GM20000 (cell line): Measurements from ENCODE around the gene CAPN10.
A peak's percentile ranks its signal among the peaks of the same experiment; 100 is the strongest.

Experiments used
- DNase-seq: peaks from one replicate; pipeline ENCODE4 v3.0.0; 2012; ENCODE audit warnings: low spot score
- TF ChIP-seq, protein P1 (sequence below): IDR thresholded peaks from 2 replicates; pipeline ENCODE4 v1.5.1; 2012; ENCODE audit warnings: mild to moderate bottlenecking, control low read depth; ENCODE audit errors: extremely low read depth, missing control alignments

CAPN10 gene

DNA sequence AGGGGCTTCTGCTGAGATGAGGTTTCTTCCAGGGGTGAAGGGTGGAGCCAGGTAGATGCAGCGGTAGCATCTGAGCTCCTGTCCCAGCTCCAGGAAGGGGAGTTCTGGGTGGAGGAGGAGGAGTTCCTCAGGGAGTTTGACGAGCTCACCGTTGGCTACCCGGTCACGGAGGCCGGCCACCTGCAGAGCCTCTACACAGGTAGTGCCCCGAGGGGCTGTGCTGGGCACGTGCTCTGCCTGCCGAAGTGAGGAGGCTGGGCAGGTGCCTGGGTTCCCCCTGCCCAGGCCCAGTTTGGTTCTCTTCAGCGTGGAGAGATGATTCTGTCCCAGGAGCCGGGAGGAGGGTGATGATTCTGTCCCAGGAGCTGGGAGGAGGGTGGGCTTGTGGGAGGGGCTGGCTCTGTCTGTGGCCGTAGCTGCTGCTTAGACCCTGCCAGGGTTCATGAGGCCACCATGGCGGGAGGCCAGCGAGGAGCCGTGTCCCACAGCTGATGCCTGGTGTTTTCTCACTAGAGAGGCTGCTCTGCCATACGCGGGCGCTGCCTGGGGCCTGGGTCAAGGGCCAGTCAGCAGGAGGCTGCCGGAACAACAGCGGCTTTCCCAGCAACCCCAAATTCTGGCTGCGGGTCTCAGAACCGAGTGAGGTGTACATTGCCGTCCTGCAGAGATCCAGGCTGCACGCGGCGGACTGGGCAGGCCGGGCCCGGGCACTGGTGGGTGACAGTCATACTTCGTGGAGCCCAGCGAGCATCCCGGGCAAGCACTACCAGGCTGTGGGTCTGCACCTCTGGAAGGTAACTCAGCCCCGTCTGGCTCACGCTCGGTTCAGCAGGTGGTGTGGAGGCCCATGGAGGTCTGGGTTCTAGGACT, 8.2 kb downstream of the CAPN10 start:
- DNase-seq = no peak

DNA sequence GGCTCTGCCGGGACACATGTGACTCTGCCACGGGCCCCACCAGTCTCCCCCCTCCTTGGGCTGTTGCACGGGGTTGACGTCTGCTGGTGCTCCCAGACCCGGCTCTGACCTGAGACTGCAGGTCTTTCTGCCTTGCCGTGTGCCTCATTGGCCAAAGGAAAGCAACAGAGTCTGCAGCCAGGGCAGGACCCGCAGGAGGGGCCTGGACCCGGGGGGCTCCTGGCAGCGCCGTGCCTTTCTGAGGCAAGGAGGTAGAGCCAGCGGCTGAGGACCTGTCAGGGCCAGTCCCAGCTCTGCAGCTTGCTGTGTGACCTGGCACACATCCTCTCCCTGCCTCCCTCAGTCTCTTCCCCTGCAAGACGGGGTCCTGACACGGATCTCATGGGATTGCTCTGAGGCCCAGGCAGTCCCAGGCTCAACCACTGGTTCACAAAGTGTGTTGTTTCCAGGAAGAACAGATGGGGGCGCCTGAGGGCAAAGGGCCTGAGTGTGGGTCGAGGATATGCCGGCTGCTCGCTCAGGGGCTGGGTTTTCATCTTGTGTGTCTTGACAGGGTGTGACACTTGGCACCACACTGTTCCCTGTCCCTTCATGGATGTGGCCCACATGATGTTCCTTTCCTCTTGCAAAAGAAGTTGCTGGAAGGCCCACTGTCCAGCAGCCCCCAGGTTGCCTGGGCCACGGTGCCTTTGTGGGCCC, 9.0 kb downstream of the CAPN10 start:
- peak; percentile 68 for DNase-seq
- TF ChIP-seq, protein P1, sequence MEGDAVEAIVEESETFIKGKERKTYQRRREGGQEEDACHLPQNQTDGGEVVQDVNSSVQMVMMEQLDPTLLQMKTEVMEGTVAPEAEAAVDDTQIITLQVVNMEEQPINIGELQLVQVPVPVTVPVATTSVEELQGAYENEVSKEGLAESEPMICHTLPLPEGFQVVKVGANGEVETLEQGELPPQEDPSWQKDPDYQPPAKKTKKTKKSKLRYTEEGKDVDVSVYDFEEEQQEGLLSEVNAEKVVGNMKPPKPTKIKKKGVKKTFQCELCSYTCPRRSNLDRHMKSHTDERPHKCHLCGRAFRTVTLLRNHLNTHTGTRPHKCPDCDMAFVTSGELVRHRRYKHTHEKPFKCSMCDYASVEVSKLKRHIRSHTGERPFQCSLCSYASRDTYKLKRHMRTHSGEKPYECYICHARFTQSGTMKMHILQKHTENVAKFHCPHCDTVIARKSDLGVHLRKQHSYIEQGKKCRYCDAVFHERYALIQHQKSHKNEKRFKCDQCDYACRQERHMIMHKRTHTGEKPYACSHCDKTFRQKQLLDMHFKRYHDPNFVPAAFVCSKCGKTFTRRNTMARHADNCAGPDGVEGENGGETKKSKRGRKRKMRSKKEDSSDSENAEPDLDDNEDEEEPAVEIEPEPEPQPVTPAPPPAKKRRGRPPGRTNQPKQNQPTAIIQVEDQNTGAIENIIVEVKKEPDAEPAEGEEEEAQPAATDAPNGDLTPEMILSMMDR = no peak

More for the DNA sequence above, 8.2 kb downstream of the CAPN10 start:
- TF ChIP-seq, protein P1 = no peak

DNA sequence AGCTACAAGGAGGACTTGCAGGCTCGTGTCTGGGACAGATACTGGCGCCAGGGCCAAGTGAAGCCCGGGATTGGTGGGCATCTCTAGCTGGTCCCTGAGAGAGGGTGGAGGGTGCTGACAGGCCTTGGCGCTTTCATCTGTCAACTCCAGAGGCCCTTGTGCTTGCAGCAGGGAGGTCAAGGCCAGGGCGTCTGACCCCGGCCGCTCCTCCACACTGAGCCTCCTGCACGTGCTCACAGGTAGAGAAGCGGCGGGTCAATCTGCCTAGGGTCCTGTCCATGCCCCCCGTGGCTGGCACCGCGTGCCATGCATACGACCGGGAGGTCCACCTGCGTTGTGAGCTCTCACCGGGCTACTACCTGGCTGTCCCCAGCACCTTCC, 9.5 kb downstream of the CAPN10 start:
- DNase-seq = no peak
- TF ChIP-seq, protein P1 = no peak

DNA sequence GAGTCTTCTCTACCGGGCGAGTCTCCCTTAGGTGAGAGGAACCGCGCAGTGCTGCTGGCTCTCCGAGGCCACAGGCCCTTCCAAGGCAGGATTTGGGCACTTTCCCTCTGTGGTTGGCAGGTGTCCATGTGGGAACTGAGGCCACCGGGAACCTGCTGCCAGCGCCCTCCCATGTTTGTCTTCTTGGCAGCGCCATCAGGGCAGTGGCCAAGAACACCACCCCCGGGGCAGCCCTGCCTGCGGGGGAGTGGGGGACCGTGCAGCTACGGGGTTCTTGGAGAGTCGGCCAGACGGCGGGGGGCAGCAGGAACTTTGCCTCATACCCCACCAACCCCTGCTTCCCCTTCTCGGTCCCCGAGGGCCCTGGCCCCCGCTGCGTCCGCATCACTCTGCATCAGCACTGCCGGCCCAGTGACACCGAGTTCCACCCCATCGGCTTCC, 10.0 kb downstream of the CAPN10 start:
- TF ChIP-seq, protein P1 = no peak
- DNase-seq = no peak

DNA sequence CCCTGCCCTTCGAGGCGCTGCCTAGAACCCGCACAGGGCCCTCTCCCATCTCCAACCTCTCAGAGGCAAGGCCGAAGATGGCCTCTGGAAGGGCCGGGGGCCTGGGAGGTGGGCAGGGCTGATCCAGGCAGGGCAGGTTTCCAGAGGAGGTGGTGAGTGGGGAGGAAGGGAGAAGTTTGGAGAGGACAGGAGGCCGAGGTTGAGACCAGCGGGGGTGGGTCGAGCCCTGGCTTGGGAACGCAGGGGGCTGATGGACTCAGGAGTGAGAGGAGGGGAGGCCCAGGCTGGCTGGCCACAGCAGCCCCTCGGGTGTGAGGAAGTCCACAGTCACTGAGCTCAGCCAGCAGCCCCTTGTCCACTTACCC, 10.5 kb downstream of the CAPN10 start:
- no peak for DNase-seq
- TF ChIP-seq, protein P1 = no peak

DNA sequence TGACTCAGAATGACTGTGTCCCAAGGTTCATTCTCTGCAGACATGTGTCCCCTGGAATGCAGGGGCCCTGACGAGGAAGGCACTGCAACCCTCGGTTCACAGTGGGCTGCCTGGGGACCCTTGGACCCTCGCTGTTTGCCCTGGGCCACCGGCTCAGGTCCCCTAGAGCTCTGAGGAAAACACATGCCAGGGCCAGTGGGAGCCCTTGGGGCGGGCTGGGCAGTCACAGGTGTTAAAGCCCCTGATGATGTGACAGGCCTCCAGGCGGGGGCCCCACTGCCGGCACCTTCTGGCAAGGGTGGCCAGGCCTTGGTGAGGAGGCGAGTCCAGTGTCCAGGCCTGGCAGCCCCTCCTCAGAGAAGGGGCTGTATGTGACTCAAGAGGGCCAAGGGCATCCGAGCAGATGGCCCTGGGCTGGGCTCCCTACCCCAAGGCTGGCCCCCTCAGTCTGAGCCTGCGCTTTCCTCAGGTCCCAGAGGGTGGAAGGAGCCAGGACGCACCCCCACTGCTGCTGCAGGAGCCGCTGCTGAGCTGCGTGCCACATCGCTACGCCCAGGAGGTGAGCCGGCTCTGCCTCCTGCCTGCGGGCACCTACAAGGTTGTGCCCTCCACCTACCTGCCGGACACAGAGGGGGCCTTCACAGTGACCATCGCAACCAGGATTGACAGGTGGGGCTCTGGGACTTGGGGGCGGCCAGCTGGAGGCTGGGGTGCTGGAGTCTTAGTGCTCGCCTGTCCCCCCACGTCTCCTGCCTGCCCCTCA, 11.1 kb downstream of the CAPN10 start:
- TF ChIP-seq, protein P1 = no peak
- DNase-seq = no peak
